IPS-20b (cell line): ENCODE data around the gene SNRNP25.

Experiments
- H3K27ac ChIP-seq: one replicate; pipeline ENCODE4 v1.5.1; 2013; ENCODE audit warnings: low read length
- H3K27me3 ChIP-seq: 2 replicates; pipeline ENCODE4 v1.6.1; 2013; ENCODE audit warnings: mild to moderate bottlenecking, low read length, inconsistent platforms; ENCODE audit not compliant: insufficient read depth
- H3K36me3 ChIP-seq: 2 replicates; pipeline ENCODE4 v1.6.1; 2013; ENCODE audit warnings: low read depth, mild to moderate bottlenecking, inconsistent platforms, low read length, moderate library complexity; ENCODE audit not compliant: insufficient read depth
- H3K4me1 ChIP-seq: 2 replicates; pipeline ENCODE4 v1.6.1; 2013; ENCODE audit warnings: mild to moderate bottlenecking, control low read depth, inconsistent platforms, low read length, moderate library complexity; ENCODE audit not compliant: insufficient read depth
- H3K4me3 ChIP-seq: 2 replicates; pipeline ENCODE4 v1.5.1; 2013; ENCODE audit warnings: mild to moderate bottlenecking, low read length, inconsistent platforms
- H3K9ac ChIP-seq: 2 replicates; pipeline ENCODE4 v1.6.1; 2013; ENCODE audit warnings: low read depth, mild to moderate bottlenecking, inconsistent platforms, low read length, moderate library complexity
- H3K9me3 ChIP-seq: 2 replicates; pipeline ENCODE4 v1.6.1; 2013; ENCODE audit warnings: mild to moderate bottlenecking, low read depth, low read length, inconsistent platforms; ENCODE audit not compliant: insufficient read depth

SNRNP25 gene

DNA sequence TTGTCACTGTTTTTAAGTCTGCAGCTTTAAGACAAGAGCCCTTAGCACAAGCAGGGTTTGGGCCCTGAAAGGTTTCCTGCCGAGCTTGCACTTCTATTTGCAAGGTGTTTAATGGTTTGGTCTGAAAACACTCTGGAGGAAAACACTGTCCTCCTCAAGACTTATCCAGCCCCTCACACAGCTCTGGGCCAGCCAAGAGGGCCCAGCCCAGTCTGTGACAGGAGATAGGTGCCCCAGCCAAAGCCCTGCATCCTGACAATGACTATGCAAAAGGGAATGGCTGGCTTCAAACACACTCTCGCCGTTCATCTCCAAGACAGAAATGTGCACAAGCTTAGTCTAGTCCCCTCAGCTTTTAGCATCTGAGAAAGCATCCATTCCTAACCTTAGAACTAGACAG lies 51.3 kb downstream of the SNRNP25 start:
- no peak overlapping the region for H3K4me3 ChIP-seq
- no peaks in the 10 kb centered on the region for H3K9me3 ChIP-seq
- H3K4me1 ChIP-seq, result no peaks in the 10 kb centered on the region
- peaks cover 20% of the 10 kb centered on the region for H3K36me3 ChIP-seq
- no peak overlapping the region for H3K9ac ChIP-seq
- no peaks in the 10 kb centered on the region for H3K27me3 ChIP-seq
- no peak overlapping the region for H3K27ac ChIP-seq

DNA sequence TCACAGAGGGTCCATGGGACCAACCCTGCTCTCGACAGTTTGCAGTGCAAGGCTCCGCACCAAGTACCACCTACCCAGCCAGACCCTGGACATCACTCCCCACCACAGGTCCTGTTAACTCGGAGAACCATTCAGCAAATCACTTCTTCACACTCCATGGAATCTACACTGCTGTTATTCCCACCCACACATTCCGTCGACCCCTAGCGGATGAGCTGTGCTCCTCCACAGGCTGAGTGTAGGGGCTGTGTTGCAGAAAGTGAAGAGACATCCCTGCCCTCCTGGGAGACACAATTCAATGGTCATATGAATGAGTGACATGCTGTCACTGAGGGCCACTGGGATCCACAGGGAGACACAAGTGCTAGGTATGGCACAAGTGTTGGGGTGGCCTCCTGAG lies 51.9 kb downstream of the SNRNP25 start:
- Histone ChIP-seq H3K9me3 (no peaks in the 10 kb centered on the region), H3K4me1 (no peaks in the 10 kb centered on the region), H3K27me3 (no peaks in the 10 kb centered on the region), H3K36me3 (peaks cover 20% of the 10 kb centered on the region), H3K4me3 (no peak overlapping the region), H3K9ac (no peak overlapping the region), H3K27ac (no peak overlapping the region)

DNA sequence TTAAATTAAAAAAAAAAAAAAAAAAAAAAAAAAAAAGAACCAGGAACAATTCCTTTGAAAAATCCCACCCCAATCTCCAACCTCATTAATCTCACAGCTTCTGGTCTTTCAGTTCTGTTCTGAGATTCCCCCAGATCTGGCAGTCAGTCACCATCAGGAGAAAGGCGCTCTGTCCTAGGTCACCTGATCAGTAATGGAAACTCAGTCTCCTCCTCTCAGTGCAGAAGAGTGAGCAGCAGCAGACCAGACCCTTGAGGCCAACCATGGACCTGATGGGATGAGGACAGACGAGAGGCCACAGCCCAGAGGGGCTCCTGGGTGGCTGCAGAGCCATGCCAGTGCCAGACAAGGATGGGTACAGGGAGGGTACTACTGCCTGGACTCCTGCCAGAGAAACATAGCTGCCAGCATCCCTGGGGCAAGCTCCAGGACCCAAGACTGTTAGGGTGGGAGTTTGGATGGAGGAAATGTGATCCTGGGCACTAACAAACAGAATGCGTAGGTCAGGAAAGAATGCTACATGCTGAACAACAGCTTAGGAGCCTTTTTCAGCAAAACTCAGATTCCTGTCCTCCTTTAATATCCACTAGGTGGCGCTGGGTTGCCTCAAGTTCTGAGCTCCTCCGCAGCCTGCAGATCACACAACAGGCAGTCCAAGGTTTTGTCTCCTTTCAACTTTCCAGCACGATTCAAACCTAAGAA lies 53.1 kb downstream of the SNRNP25 start:
- peaks cover 24% of the 10 kb centered on the region for H3K36me3 ChIP-seq
- H3K9ac ChIP-seq, result no peak overlapping the region

More for the DNA sequence above, 53.1 kb downstream of the SNRNP25 start:
- H3K4me1 ChIP-seq, result no peaks in the 10 kb centered on the region
- no peaks in the 10 kb centered on the region for H3K9me3 ChIP-seq
- no peaks in the 10 kb centered on the region for H3K27me3 ChIP-seq
- no peak overlapping the region for H3K4me3 ChIP-seq
- no peak overlapping the region for H3K27ac ChIP-seq
